HG03432 (cell line): ENCODE data around the gene DYSF.

Source experiments
- ATAC-seq: cut with Tn5 transposase; IDR thresholded peaks from one replicate; pipeline ENCODE4 v1.9.1; 2021; ENCODE audit warnings: mild to moderate bottlenecking, moderate library complexity; ENCODE audit not compliant: unreplicated experiment

The DYSF gene

GRCh38 chr2:71564361-71564760 is 111.0 kb downstream of the DYSF start:
- ATAC-seq = no peak

GRCh38 chr2:71564790-71565189 is 111.4 kb downstream of the DYSF start:
- ATAC-seq = no peak

- no peak for ATAC-seq
Observed at GRCh38 chr2:71566372-71566771, 113.0 kb downstream of the DYSF start.

GRCh38 chr2:71567625-71568024 is 114.3 kb downstream of the DYSF start:
- ATAC-seq = no peak

- ATAC-seq = no peak
Observed at GRCh38 chr2:71568103-71568502, 114.7 kb downstream of the DYSF start.

GRCh38 chr2:71570511-71570910 is 117.2 kb downstream of the DYSF start:
- no peak for ATAC-seq

GRCh38 chr2:71570951-71571460 is 117.6 kb downstream of the DYSF start:
- ATAC-seq = no peak

- ATAC-seq = no peak
Observed at GRCh38 chr2:71571945-71572344, 118.6 kb downstream of the DYSF start.

GRCh38 chr2:71575966-71576365 is 122.6 kb downstream of the DYSF start:
- no peak for ATAC-seq

GRCh38 chr2:71576541-71576940 is 123.2 kb downstream of the DYSF start:
- ATAC-seq = no peak

- no peak for ATAC-seq
Observed at GRCh38 chr2:71577209-71577608, 123.8 kb downstream of the DYSF start.

GRCh38 chr2:71578767-71579342 is 125.5 kb downstream of the DYSF start:
- ATAC-seq = no peak

GRCh38 chr2:71581026-71581425 is 127.7 kb downstream of the DYSF start:
- no peak for ATAC-seq

GRCh38 chr2:71583876-71584275 is 130.5 kb downstream of the DYSF start:
- ATAC-seq = no peak

- no peak for ATAC-seq
Observed at GRCh38 chr2:71586471-71586870, 133.1 kb downstream of the DYSF start.

GRCh38 chr2:71587509-71588073 is 134.2 kb downstream of the DYSF start:
- ATAC-seq = no peak

- no peak for ATAC-seq
Observed at GRCh38 chr2:71588497-71589170, 135.3 kb downstream of the DYSF start.

- no peak for ATAC-seq
Observed at GRCh38 chr2:71589763-71590162, 136.4 kb downstream of the DYSF start.

- ATAC-seq = no peak
Observed at GRCh38 chr2:71591044-71591443, 137.7 kb downstream of the DYSF start.

- ATAC-seq = no peak
Observed at GRCh38 chr2:71592181-71592711, 138.9 kb downstream of the DYSF start.

- ATAC-seq = no peak
Observed at GRCh38 chr2:71595569-71595968, 142.2 kb downstream of the DYSF start.

- no peak for ATAC-seq
Observed at GRCh38 chr2:71596011-71596410, 142.7 kb downstream of the DYSF start.
